Measurements from ENCODE around the gene SLC26A9. TPM values are rescaled to one million over a fixed set of nuclear protein-coding genes. Genes with fewer than 3 reads are reported as not detected.

SLC26A9 gene
- total RNA-seq, 2 donors from 2014 or later = 0.22 TPM

DNA sequence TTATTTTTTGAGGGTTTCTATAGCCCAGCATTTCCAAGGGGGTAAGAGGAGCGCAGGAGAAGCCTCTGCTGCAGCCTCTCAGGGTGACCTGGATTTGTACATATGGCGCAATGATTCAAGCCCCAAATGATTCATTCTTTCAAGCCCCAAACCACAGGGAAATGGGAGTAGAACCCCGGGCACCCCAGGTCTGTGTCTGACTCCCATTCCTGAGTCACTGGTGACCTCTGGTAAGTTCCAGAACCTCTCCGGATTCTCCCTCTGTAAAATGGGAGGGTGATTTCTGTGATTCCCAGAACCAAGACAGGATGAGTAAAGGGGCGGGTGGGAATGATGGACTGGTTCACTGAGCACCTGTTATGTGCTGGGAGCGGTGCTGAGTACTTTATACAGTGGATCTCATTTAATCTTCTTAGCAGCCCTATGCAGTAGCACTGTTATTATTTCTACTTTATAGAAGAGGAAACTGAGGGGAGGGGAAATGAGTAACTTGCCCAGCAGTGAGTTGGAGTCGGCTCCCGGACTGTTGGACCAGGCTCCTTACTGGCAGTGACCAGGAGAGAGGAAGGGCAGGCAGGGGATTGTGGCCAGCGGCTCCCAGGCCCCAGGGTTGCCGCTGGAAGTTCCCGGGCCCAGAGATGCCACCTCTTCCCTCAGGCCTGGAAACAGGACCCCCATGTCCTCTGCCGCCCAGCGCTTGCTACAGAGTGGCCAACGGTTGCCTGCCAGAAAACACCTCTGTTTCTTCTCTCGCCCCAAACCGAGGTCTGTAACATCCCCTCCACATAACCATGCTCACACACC, 20.3 kb upstream of the SLC26A9 start:
- H3K9me3 ChIP-seq (ENCODE audit: control insufficient read depth, low read length) = no peaks in the 10 kb centered on the region
- H3K27ac ChIP-seq (ENCODE audit: low read depth, low read length) = no peak overlapping the region
- TF ChIP-seq, protein P1, sequence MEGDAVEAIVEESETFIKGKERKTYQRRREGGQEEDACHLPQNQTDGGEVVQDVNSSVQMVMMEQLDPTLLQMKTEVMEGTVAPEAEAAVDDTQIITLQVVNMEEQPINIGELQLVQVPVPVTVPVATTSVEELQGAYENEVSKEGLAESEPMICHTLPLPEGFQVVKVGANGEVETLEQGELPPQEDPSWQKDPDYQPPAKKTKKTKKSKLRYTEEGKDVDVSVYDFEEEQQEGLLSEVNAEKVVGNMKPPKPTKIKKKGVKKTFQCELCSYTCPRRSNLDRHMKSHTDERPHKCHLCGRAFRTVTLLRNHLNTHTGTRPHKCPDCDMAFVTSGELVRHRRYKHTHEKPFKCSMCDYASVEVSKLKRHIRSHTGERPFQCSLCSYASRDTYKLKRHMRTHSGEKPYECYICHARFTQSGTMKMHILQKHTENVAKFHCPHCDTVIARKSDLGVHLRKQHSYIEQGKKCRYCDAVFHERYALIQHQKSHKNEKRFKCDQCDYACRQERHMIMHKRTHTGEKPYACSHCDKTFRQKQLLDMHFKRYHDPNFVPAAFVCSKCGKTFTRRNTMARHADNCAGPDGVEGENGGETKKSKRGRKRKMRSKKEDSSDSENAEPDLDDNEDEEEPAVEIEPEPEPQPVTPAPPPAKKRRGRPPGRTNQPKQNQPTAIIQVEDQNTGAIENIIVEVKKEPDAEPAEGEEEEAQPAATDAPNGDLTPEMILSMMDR (conservative IDR thresholded peaks at IDR 0.05) = no peak
- DNase-seq = no peak
- Mint-ChIP-seq H3K4me3 (no peak overlapping the region), H3K27ac (no peak overlapping the region), H3K4me1 (peaks cover 15% of the 10 kb centered on the region), H3K9me3 (no peaks in the 10 kb centered on the region), H3K27me3 (ENCODE audit: insufficient read depth) (peaks cover 2% of the 10 kb centered on the region), H3K36me3 (ENCODE audit: low read depth) (no peaks in the 10 kb centered on the region)
- no peaks in the 10 kb centered on the region for H3K27me3 ChIP-seq (ENCODE audit: control insufficient read depth, insufficient read depth, low read length, poor library complexity, severe bottlenecking)
- no peak overlapping the region for H3K9ac ChIP-seq (ENCODE audit: extremely low read depth, low read length, poor library complexity, severe bottlenecking)
- no peaks in the 10 kb centered on the region for H3K4me1 ChIP-seq (ENCODE audit: control insufficient read depth, insufficient read depth, low read length)
- 84 to 93% methylated on average over 8 to 16 of the region's 16 CpGs for WGBS, 2 experiments (ENCODE audit: insufficient coverage in 1 of 2, insufficient read length in 1 of 2)
- no peaks in the 10 kb centered on the region for H3K36me3 ChIP-seq (ENCODE audit: control insufficient read depth, insufficient read depth, low read length)
- H3K4me3 ChIP-seq (ENCODE audit: low read length) = no peak overlapping the region

DNA sequence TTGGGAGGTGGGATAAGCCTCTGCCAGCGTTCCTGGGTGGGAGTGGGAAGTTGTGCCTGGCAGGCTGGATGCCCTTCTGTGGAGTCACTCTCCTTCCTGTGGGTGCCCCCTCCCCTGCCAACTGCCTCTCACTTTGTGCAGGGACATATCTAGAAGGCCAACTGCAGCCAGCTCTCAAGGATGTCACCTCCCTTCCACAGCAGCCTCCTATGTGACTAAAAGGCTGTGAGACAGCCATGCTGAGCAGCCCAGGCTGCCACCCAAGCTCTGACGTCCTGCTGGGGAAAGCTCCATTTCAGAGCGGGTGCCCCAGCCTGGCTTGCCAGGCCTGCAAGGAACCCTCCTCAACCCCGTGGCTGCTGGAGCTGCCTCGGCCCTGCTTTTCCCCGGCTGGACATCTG, 19.6 kb upstream of the SLC26A9 start:
- no peak overlapping the region for H3K27ac ChIP-seq (ENCODE audit: low read depth, low read length)
- TF ChIP-seq, protein P1 (conservative IDR thresholded peaks at IDR 0.05) = no peak
- Mint-ChIP-seq H3K9me3 (no peaks in the 10 kb centered on the region), H3K27ac (no peak overlapping the region), H3K4me1 (peaks cover 15% of the 10 kb centered on the region), H3K4me3 (no peak overlapping the region), H3K27me3 (ENCODE audit: insufficient read depth) (peaks cover 2% of the 10 kb centered on the region), H3K36me3 (ENCODE audit: low read depth) (no peaks in the 10 kb centered on the region)
- H3K9me3 ChIP-seq (ENCODE audit: control insufficient read depth, low read length) = no peaks in the 10 kb centered on the region
- H3K36me3 ChIP-seq (ENCODE audit: control insufficient read depth, insufficient read depth, low read length) = no peaks in the 10 kb centered on the region
- 40 to 85% methylated on average over 1 to 6 of the region's 6 CpGs for WGBS, 2 experiments (ENCODE audit: insufficient coverage in 1 of 2, insufficient read length in 1 of 2)
- H3K4me1 ChIP-seq (ENCODE audit: control insufficient read depth, insufficient read depth, low read length) = no peaks in the 10 kb centered on the region
- H3K9ac ChIP-seq (ENCODE audit: extremely low read depth, low read length, poor library complexity, severe bottlenecking) = no peak overlapping the region
- H3K4me3 ChIP-seq (ENCODE audit: low read length) = no peak overlapping the region
- no peak for DNase-seq
- no peaks in the 10 kb centered on the region for H3K27me3 ChIP-seq (ENCODE audit: control insufficient read depth, insufficient read depth, low read length, poor library complexity, severe bottlenecking)

DNA sequence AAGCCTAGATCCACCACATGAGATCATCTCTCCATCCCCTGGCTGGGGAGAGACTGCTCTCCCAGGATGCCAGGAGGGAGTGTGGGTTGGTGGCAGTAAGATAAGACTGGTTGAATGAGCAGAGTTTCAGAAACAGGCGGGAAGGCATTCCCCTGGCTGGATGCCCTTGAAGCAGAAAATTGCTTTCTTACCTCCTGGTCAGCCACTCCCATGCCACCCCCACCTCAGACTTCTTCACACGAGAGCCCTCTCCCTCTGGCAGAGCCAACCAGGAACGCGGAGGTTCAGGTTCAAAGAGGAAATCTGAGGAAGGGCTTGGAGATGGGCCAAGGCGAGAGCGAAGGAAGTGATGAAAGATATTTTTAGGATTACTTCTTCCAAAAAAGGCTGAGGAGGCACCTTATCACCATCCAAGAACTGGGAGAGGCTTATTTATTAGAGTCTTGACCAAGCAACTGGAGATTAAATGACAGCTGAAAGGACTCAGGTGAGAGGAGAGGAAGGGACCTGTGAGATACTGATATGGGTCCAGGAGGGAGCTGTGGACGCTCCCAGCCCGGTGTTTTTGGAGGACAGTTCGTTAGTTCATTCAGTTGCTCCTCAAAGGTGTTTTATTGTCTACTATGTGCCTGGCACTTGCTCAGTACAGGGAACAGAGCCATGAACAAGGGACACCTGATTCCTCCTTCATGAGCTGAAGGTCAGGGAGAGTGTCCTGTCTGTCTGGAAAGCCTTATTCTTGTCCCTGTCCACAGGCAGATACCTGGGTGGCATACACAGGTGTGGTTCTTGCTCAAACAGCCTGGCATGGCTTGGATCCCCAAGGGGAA, 18.9 kb upstream of the SLC26A9 start:
- Histone ChIP-seq H3K27me3 (ENCODE audit: control insufficient read depth, insufficient read depth, low read length, poor library complexity, severe bottlenecking) (no peaks in the 10 kb centered on the region), H3K9ac (ENCODE audit: extremely low read depth, low read length, poor library complexity, severe bottlenecking) (no peak overlapping the region), H3K27ac (ENCODE audit: low read depth, low read length) (no peak overlapping the region), H3K4me3 (ENCODE audit: low read length) (no peak overlapping the region), H3K36me3 (ENCODE audit: control insufficient read depth, insufficient read depth, low read length) (no peaks in the 10 kb centered on the region), H3K4me1 (ENCODE audit: control insufficient read depth, insufficient read depth, low read length) (no peaks in the 10 kb centered on the region), H3K9me3 (ENCODE audit: control insufficient read depth, low read length) (no peaks in the 10 kb centered on the region)
- TF ChIP-seq, protein P1 (conservative IDR thresholded peaks at IDR 0.05) = no peak
- 92 to 97% methylated on average over 4 to 9 of the region's 9 CpGs for WGBS, 2 experiments (ENCODE audit: insufficient coverage in 1 of 2, insufficient read length in 1 of 2)
- H3K27ac Mint-ChIP-seq = no peak overlapping the region
- no peak for DNase-seq
- H3K36me3 Mint-ChIP-seq (ENCODE audit: low read depth) = no peaks in the 10 kb centered on the region
- H3K9me3 Mint-ChIP-seq = no peaks in the 10 kb centered on the region
- peaks cover 2% of the 10 kb centered on the region for H3K27me3 Mint-ChIP-seq (ENCODE audit: insufficient read depth)
- peaks cover 15% of the 10 kb centered on the region for H3K4me1 Mint-ChIP-seq
- no peak overlapping the region for H3K4me3 Mint-ChIP-seq
